Suppressor macrophage treated with lipopolysaccharide for 1 hour (primary cell): ENCODE measurements around the gene ERP29.

Experiments used
- DNase-seq, 3 donors: peaks; one replicate each; pipeline ENCODE4 v3.0.0-alpha.2; 2020 to 2022

Gene ERP29

GRCh38 chr12:112012775-112013600 lies at the start of gene ERP29, which contains the start of gene TMEM116:
Gene ERP29, plus strand, starts transcription at chr12:112013426. Its CDS starts 40 bp downstream, at chr12:112013466.
Gene TMEM116, minus strand, starts transcription at chr12:112013165. Its CDS starts 7,895 bp downstream, at chr12:112005270.
- DNase-seq: peak; percentile 98 to 100 (median 99)

GRCh38 chr12:111964935-111965334 lies 48.3 kb upstream of the ERP29 start:
- DNase-seq: no peak

GRCh38 chr12:111971800-111972199 lies 41.4 kb upstream of the ERP29 start:
- no peak for DNase-seq

- no peak for DNase-seq
These were observed 37.9 kb upstream of the ERP29 start for GRCh38 chr12:111975161-111975931.

- DNase-seq: no peak
These were observed 36.9 kb upstream of the ERP29 start for GRCh38 chr12:111976291-111976690.

GRCh38 chr12:111976860-111977259 lies 36.4 kb upstream of the ERP29 start:
- DNase-seq: no peak

- DNase-seq: no peak
These were observed 34.7 kb upstream of the ERP29 start for GRCh38 chr12:111978545-111978944.

GRCh38 chr12:111980598-111980997 lies 32.6 kb upstream of the ERP29 start:
- DNase-seq: no peak

GRCh38 chr12:111981987-111982386 lies 31.2 kb upstream of the ERP29 start:
- DNase-seq: no peak

GRCh38 chr12:111984820-111985219 lies 28.4 kb upstream of the ERP29 start:
- DNase-seq: no peak

GRCh38 chr12:111991535-111991934 lies 21.7 kb upstream of the ERP29 start:
- no peak for DNase-seq

GRCh38 chr12:111991946-111992345 lies 21.3 kb upstream of the ERP29 start:
- no peak for DNase-seq

- no peak for DNase-seq
These were observed 20.8 kb upstream of the ERP29 start for GRCh38 chr12:111992464-111992863.

GRCh38 chr12:111993292-111994150 lies 19.7 kb upstream of the ERP29 start:
- no peak for DNase-seq

GRCh38 chr12:111994211-111995111 lies 18.8 kb upstream of the ERP29 start:
- peak; percentile 41 to 59 (median 51) for DNase-seq

- DNase-seq: no peak
These were observed 17.3 kb upstream of the ERP29 start for GRCh38 chr12:111995782-111996480.

- no peak for DNase-seq
These were observed 15.9 kb upstream of the ERP29 start for GRCh38 chr12:111997300-111997699.

- DNase-seq: no peak
These were observed 15.2 kb upstream of the ERP29 start for GRCh38 chr12:111998015-111998414.

GRCh38 chr12:111999129-111999528 lies 14.1 kb upstream of the ERP29 start:
- DNase-seq: peak in 1 of 3 donors; percentile 19

GRCh38 chr12:112000820-112001219 lies 12.4 kb upstream of the ERP29 start:
- DNase-seq: no peak

- peak; percentile 41 to 60 (median 53) for DNase-seq
These were observed 11.7 kb upstream of the ERP29 start for GRCh38 chr12:112001576-112001975.
